Erythroblast (primary cell): ENCODE measurements around the gene SLC6A17.

ENCODE experiments used
- GATA1 ChIP-seq: IDR thresholded peaks from 2 replicates; pipeline ENCODE4 v1.6.1; 2011; ENCODE audit warnings: low read depth, mild to moderate bottlenecking, control low read depth, low read length, moderate library complexity
- POLR2A ChIP-seq: IDR thresholded peaks from 2 replicates; pipeline ENCODE4 v1.6.1; 2011; ENCODE audit warnings: mild to moderate bottlenecking, low read length

GRCh38 chr1:110196917-110197765 lies 46.8 kb downstream of the SLC6A17 start:
- no peak for TF ChIP-seq POLR2A
- no peak for TF ChIP-seq GATA1
